ENCODE data around the gene CCND2. TPM values are rescaled to one million over a fixed set of nuclear protein-coding genes. Genes with fewer than 3 reads are reported as not detected.

The CCND2 gene
- polyA plus RNA-seq, 6 donors from 2014 or later = 5.6 to 16.7 (median 8.3) TPM

- peak overlapping the region in 1 of 8 donors; percentile 37 for H3K4me3 Mint-ChIP-seq
- no peaks in the 10 kb centered on the region for H3K36me3 Mint-ChIP-seq
- H3K27me3 Mint-ChIP-seq = no peaks in the 10 kb centered on the region
- no peak for ATAC-seq (ENCODE audit: low read depth in 2 of 2)
- DNase-seq = no peak
- H3K4me1 Mint-ChIP-seq = peaks cover 8 to 23% (median 22%) of the 10 kb centered on the region in 3 donors
- H3K9me3 Mint-ChIP-seq = no peaks in the 10 kb centered on the region
- no peak overlapping the region for H3K27ac Mint-ChIP-seq
Measured at GRCh38 chr12:4266990-4267389, 6.6 kb upstream of the CCND2 start.

GRCh38 chr12:4267704-4268328 lies 5.7 kb upstream of the CCND2 start:
- Mint-ChIP-seq H3K4me3 (peak overlapping the region in 6 of 8 donors; percentile 12 to 99 (median 62)), H3K36me3 (no peaks in the 10 kb centered on the region), H3K27ac (peak overlapping the region in 5 of 6 donors; percentile 99 to 100 (median 100)), H3K4me1 (peaks cover 11 to 29% (median 27%) of the 10 kb centered on the region in 3 donors), H3K27me3 (no peaks in the 10 kb centered on the region), H3K9me3 (no peaks in the 10 kb centered on the region)
- no peak for ATAC-seq (ENCODE audit: low read depth in 2 of 2)
- no peak for DNase-seq

- H3K4me1 Mint-ChIP-seq = peaks cover 17 to 35% (median 34%) of the 10 kb centered on the region in 3 donors
- DNase-seq = peak; percentile 60
- H3K4me3 Mint-ChIP-seq = peak overlapping the region; percentile 92 to 99 (median 96)
- no peaks in the 10 kb centered on the region for H3K36me3 Mint-ChIP-seq
- H3K9me3 Mint-ChIP-seq = no peaks in the 10 kb centered on the region
- no peaks in the 10 kb centered on the region for H3K27me3 Mint-ChIP-seq
- H3K27ac Mint-ChIP-seq = peak overlapping the region; percentile 99 to 100 (median 100)
- ATAC-seq (ENCODE audit: low read depth in 2 of 2) = peak; percentile 12 to 17
Measured at GRCh38 chr12:4268329-4269181, 5.0 kb upstream of the CCND2 start.

- no peaks in the 10 kb centered on the region for H3K36me3 Mint-ChIP-seq
- H3K4me3 Mint-ChIP-seq = peak overlapping the region; percentile 92 to 99 (median 95)
- peak overlapping the region; percentile 93 to 100 (median 99) for H3K27ac Mint-ChIP-seq
- no peaks in the 10 kb centered on the region for H3K9me3 Mint-ChIP-seq
- H3K4me1 Mint-ChIP-seq = peaks cover 19 to 39% (median 36%) of the 10 kb centered on the region in 3 donors
- ATAC-seq (ENCODE audit: low read depth in 2 of 2) (peak; percentile 45 to 53), DNase-seq (peak; percentile 92)
- no peaks in the 10 kb centered on the region for H3K27me3 Mint-ChIP-seq
Measured at GRCh38 chr12:4269279-4269991, 4.1 kb upstream of the CCND2 start.

GRCh38 chr12:4270016-4270830 lies 3.3 kb upstream of the CCND2 start:
- DNase-seq = peak; percentile 27
- H3K36me3 Mint-ChIP-seq = no peaks in the 10 kb centered on the region
- H3K4me3 Mint-ChIP-seq = peak overlapping the region; percentile 92 to 99 (median 95)
- no peak for ATAC-seq (ENCODE audit: low read depth in 2 of 2)
- peaks cover 23 to 39% (median 38%) of the 10 kb centered on the region in 3 donors for H3K4me1 Mint-ChIP-seq
- peak overlapping the region; percentile 99 to 100 (median 99) for H3K27ac Mint-ChIP-seq
- no peaks in the 10 kb centered on the region for H3K9me3 Mint-ChIP-seq
- no peaks in the 10 kb centered on the region for H3K27me3 Mint-ChIP-seq

- Mint-ChIP-seq H3K4me1 (peaks cover 30 to 46% (median 45%) of the 10 kb centered on the region in 3 donors), H3K9me3 (no peaks in the 10 kb centered on the region), H3K27ac (peak overlapping the region; percentile 99 to 100 (median 99)), H3K4me3 (peak overlapping the region; percentile 92 to 99 (median 96)), H3K27me3 (no peaks in the 10 kb centered on the region), H3K36me3 (no peaks in the 10 kb centered on the region)
- ATAC-seq (ENCODE audit: low read depth in 2 of 2) (no peak), DNase-seq (peak; percentile 74)
Measured at GRCh38 chr12:4270831-4271716, 2.5 kb upstream of the CCND2 start.

- DNase-seq (peak; percentile 79), ATAC-seq (ENCODE audit: low read depth in 2 of 2) (peak; percentile 53 to 54)
- Mint-ChIP-seq H3K4me1 (peaks cover 37 to 53% (median 53%) of the 10 kb centered on the region in 3 donors), H3K27ac (peak overlapping the region; percentile 98 to 100 (median 99)), H3K36me3 (no peaks in the 10 kb centered on the region), H3K9me3 (no peaks in the 10 kb centered on the region), H3K27me3 (no peaks in the 10 kb centered on the region), H3K4me3 (peak overlapping the region; percentile 92 to 99 (median 96))
Measured at GRCh38 chr12:4271717-4272423, 1.7 kb upstream of the CCND2 start.

GRCh38 chr12:4272424-4273272 lies 914 bp upstream of the CCND2 start:
- Mint-ChIP-seq H3K4me3 (peak overlapping the region; percentile 92 to 99 (median 96)), H3K9me3 (no peaks in the 10 kb centered on the region), H3K27me3 (no peaks in the 10 kb centered on the region), H3K4me1 (peaks cover 40 to 57% (median 57%) of the 10 kb centered on the region in 3 donors), H3K27ac (peak overlapping the region; percentile 98 to 100 (median 99)), H3K36me3 (no peaks in the 10 kb centered on the region)
- DNase-seq (peak; percentile 66), ATAC-seq (ENCODE audit: low read depth in 2 of 2) (peak; percentile 19 to 20)

- peak overlapping the region; percentile 92 to 98 (median 96) for H3K4me3 Mint-ChIP-seq
- H3K27ac Mint-ChIP-seq = peak overlapping the region; percentile 79 to 100 (median 95)
- no peak for DNase-seq
- H3K36me3 Mint-ChIP-seq = no peaks in the 10 kb centered on the region
- peaks cover 40 to 55% (median 54%) of the 10 kb centered on the region in 3 donors for H3K4me1 Mint-ChIP-seq
- H3K9me3 Mint-ChIP-seq = no peaks in the 10 kb centered on the region
- no peak for ATAC-seq (ENCODE audit: low read depth in 2 of 2)
- H3K27me3 Mint-ChIP-seq = no peaks in the 10 kb centered on the region
Measured at GRCh38 chr12:4273273-4273651, 300 bp upstream of the CCND2 start.

GRCh38 chr12:4274396-4275015 lies 944 bp downstream of the CCND2 start:
- DNase-seq = peak; percentile 20
- no peak for ATAC-seq (ENCODE audit: low read depth in 2 of 2)
- Mint-ChIP-seq H3K4me3 (peak overlapping the region; percentile 92 to 98 (median 96)), H3K9me3 (no peaks in the 10 kb centered on the region), H3K36me3 (no peaks in the 10 kb centered on the region), H3K4me1 (peaks cover 35 to 54% (median 47%) of the 10 kb centered on the region in 3 donors), H3K27ac (peak overlapping the region; percentile 33 to 100 (median 72)), H3K27me3 (no peaks in the 10 kb centered on the region)

All from naive B cell (primary cell).